NT2/D1 (cell line): ENCODE results near the gene EIF4EBP3.

Experiments
- DNase-seq: peaks from one replicate; pipeline ENCODE4 v3.0.0-alpha.2; 2011; ENCODE audit warnings: low read depth, low spot score
- H3K27me3 ChIP-seq: 2 replicates; pipeline ENCODE4 v1.6.0; 2011; ENCODE audit warnings: mild to moderate bottlenecking; ENCODE audit not compliant: insufficient read length, insufficient read depth
- H3K36me3 ChIP-seq: 2 replicates; pipeline ENCODE4 v1.6.1; 2011; ENCODE audit warnings: mild to moderate bottlenecking, low read length, mixed read lengths; ENCODE audit not compliant: insufficient read depth, insufficient read length
- H3K4me1 ChIP-seq: 2 replicates; pipeline ENCODE4 v1.5.1; 2011; ENCODE audit not compliant: insufficient read depth, insufficient read length
- H3K4me3 ChIP-seq: 2 replicates; pipeline ENCODE4 v1.5.1; 2011; ENCODE audit warnings: low read depth; ENCODE audit not compliant: insufficient read length
- H3K9ac ChIP-seq: 2 replicates; pipeline ENCODE4 v1.6.0; 2011; ENCODE audit warnings: low read depth; ENCODE audit not compliant: insufficient read length
- H3K9me3 ChIP-seq: 2 replicates; pipeline ENCODE4 v1.5.1; 2011; ENCODE audit warnings: mild to moderate bottlenecking, low read length; ENCODE audit not compliant: insufficient read depth
- SUZ12 ChIP-seq: IDR thresholded peaks from 2 replicates; pipeline ENCODE4 v1.6.1; 2011; ENCODE audit not compliant: insufficient read length, insufficient read depth; ENCODE audit errors: extremely low read depth
- YY1 ChIP-seq: IDR thresholded peaks from 2 replicates; pipeline ENCODE4 v1.6.1; 2011; ENCODE audit not compliant: insufficient read length, insufficient read depth
- ZNF274 ChIP-seq: IDR thresholded peaks from 2 replicates; pipeline ENCODE4 v1.6.1; 2011; ENCODE audit warnings: mild to moderate bottlenecking, low read depth, low read length

The EIF4EBP3 gene

GRCh38 chr5:140540227-140540626, 7.2 kb upstream of the EIF4EBP3 start:
- H3K36me3 ChIP-seq, result peaks cover 51% of the 10 kb centered on the region
- H3K27me3 ChIP-seq, result no peaks in the 10 kb centered on the region
- H3K9ac ChIP-seq, result no peak overlapping the region
- no peak for DNase-seq
- H3K9me3 ChIP-seq, result no peaks in the 10 kb centered on the region
- no peak for TF ChIP-seq ZNF274
- no peak for TF ChIP-seq SUZ12
- no peak for TF ChIP-seq YY1
- H3K4me3 ChIP-seq, result no peak overlapping the region
- no peaks in the 10 kb centered on the region for H3K4me1 ChIP-seq

DNA sequence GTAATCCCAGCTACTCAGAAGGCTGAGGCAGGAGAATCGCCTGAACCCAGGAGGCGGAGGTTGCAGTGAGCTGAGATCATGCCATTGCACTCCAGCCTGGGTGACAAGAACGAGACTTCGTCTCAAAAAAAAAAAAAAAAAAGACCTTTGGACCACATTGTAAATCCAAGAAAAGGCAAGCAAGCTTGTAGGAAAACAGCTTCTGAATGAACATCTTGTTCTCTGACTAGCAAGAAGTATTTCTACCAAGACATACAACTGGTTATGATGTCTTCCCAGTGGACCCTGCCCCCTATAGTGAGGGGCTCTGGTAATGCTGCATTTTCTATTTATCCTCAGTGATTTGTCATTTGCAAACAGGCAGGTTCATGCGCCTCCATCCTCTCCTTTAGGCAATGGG, 4.5 kb upstream of the EIF4EBP3 start:
- peaks cover 39% of the 10 kb centered on the region for H3K36me3 ChIP-seq

DNA sequence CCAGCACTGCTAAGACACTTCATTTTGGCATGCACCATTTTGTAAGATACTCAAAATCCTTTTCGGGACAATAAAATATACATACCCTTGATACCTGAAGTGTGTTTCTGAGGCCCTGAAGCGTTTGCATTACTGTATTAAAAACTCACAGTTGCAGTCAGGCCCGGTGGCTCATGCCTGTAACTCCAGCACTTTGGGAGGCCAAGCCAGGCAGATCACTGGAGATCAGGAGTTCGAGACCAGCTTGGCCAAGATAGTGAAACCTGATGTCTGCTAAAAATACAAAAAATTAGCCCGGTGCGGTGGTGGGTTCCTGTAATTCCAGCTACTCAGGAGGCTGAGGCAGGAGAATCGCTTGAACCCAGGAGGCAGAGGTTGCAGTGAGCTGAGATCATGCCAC, 2.5 kb upstream of the EIF4EBP3 start:
- Histone ChIP-seq H3K4me1 (no peaks in the 10 kb centered on the region), H3K36me3 (peaks cover 42% of the 10 kb centered on the region), H3K9ac (no peak overlapping the region), H3K4me3 (no peak overlapping the region), H3K9me3 (no peaks in the 10 kb centered on the region), H3K27me3 (no peaks in the 10 kb centered on the region)
- TF ChIP-seq YY1, result no peak
- TF ChIP-seq ZNF274, result no peak
- TF ChIP-seq SUZ12, result no peak
- DNase-seq, result no peak

More for the DNA sequence above, 4.5 kb upstream of the EIF4EBP3 start:
- H3K4me1 ChIP-seq, result no peaks in the 10 kb centered on the region
- no peak overlapping the region for H3K4me3 ChIP-seq
- no peak for DNase-seq
- H3K9me3 ChIP-seq, result no peaks in the 10 kb centered on the region
- no peak overlapping the region for H3K9ac ChIP-seq
- no peak for TF ChIP-seq SUZ12
- no peak for TF ChIP-seq ZNF274
- TF ChIP-seq YY1, result no peak
- no peaks in the 10 kb centered on the region for H3K27me3 ChIP-seq

- Histone ChIP-seq H3K27me3 (no peaks in the 10 kb centered on the region), H3K9me3 (no peaks in the 10 kb centered on the region), H3K36me3 (peaks cover 42% of the 10 kb centered on the region), H3K4me3 (no peak overlapping the region), H3K9ac (no peak overlapping the region), H3K4me1 (no peaks in the 10 kb centered on the region)
- no peak for TF ChIP-seq SUZ12
- TF ChIP-seq YY1, result no peak
- TF ChIP-seq ZNF274, result no peak
- no peak for DNase-seq
These were observed 1.9 kb upstream of the EIF4EBP3 start for GRCh38 chr5:140545606-140546005.

GRCh38 chr5:140546851-140547507, 483 bp upstream of the EIF4EBP3 start:
- no peaks in the 10 kb centered on the region for H3K9me3 ChIP-seq
- no peak for DNase-seq
- H3K4me1 ChIP-seq, result no peaks in the 10 kb centered on the region
- no peaks in the 10 kb centered on the region for H3K27me3 ChIP-seq
- peak overlapping the region; percentile 33 for H3K4me3 ChIP-seq
- H3K9ac ChIP-seq, result no peak overlapping the region
- TF ChIP-seq SUZ12 (no peak), YY1 (no peak), ZNF274 (no peak)
- peaks cover 43% of the 10 kb centered on the region for H3K36me3 ChIP-seq

GRCh38 chr5:140548300-140548688, 832 bp downstream of the EIF4EBP3 start:
- H3K9me3 ChIP-seq, result no peaks in the 10 kb centered on the region
- no peak for DNase-seq
- no peaks in the 10 kb centered on the region for H3K4me1 ChIP-seq
- H3K36me3 ChIP-seq, result peaks cover 47% of the 10 kb centered on the region
- H3K4me3 ChIP-seq, result peak overlapping the region; percentile 33
- no peak for TF ChIP-seq SUZ12
- TF ChIP-seq ZNF274, result no peak
- no peak for TF ChIP-seq YY1
- H3K9ac ChIP-seq, result peak overlapping the region; percentile 58
- H3K27me3 ChIP-seq, result no peaks in the 10 kb centered on the region

DNA sequence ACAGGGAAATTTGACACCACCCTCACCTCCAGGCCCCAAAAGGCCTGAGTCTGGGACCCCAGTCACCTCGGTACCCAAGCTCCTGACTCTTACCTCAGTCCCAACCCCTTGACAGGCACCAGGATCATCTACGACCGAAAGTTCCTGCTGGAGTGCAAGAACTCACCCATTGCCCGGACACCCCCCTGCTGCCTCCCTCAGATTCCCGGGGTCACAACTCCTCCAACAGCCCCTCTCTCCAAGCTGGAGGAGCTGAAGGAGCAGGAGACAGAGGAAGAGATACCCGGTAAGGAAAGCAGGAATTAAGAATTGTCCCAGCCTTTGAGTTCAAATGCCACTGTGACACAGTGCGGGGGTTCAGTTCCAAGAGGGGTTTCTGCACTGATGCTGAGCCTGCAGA, 1.3 kb downstream of the EIF4EBP3 start:
- H3K4me1 ChIP-seq, result no peaks in the 10 kb centered on the region
- no peak for DNase-seq
- no peak overlapping the region for H3K4me3 ChIP-seq
- H3K36me3 ChIP-seq, result peaks cover 52% of the 10 kb centered on the region
- TF ChIP-seq YY1 (no peak), ZNF274 (no peak), SUZ12 (no peak)
- no peak overlapping the region for H3K9ac ChIP-seq
- no peaks in the 10 kb centered on the region for H3K27me3 ChIP-seq
- H3K9me3 ChIP-seq, result no peaks in the 10 kb centered on the region
